Smooth muscle cell of the brain vasculature (primary cell): Measurements from ENCODE around the gene PCED1B.
"Not testable (repeated sequence)": the region's sequence is repeated elsewhere in the genome, so short reads cannot be mapped to it uniquely, and the experiment has no call there.

Source experiments
- DNase-seq: peaks from one replicate; pipeline ENCODE4 v3.0.0-alpha.2; 2012; ENCODE audit warnings: low read depth, low spot score

PCED1B gene

DNA sequence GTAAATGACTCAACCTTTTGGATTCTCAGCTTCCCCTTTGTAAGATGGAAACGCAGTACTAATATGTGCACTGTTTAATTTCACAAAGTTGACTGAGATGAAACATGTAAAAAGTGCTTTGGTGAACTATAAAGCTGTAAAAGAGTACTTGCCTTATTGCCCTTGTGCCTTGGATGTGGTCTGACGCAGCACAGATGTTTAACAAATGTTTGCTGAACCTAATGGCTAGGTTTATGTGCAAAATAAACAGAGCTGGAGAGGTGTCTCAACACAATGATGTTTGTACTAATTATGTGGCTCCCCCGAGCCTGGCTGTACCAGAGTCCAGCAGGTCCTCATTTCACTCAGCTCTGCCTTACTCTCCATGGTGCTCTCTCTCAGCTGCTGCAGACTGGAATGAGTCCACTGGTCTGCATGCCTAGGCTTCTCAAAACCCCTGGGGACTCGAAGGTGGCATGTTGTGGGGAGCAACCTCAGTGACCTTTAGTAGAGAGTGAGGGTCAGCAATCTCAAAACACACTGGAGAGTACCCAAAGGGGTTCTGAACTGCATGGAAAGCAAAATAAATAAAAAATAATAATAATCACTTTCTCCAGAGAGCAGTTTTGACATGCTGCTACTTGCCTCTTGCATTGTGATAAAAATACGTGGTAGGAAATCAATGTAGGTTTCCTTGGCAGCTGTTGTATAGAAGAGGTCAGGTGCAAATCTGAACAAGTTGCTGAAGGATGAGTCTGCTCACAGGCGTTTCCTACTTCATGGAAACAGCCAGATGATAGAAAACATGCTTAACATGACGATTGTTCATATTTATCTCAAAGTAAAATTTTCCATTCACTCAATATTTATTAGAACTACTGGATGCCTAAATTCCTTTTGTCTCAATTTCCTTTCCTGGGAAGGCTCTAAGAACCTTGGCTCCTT is 8.9 kb downstream of the PCED1B start:
- DNase-seq, result no peak

DNA sequence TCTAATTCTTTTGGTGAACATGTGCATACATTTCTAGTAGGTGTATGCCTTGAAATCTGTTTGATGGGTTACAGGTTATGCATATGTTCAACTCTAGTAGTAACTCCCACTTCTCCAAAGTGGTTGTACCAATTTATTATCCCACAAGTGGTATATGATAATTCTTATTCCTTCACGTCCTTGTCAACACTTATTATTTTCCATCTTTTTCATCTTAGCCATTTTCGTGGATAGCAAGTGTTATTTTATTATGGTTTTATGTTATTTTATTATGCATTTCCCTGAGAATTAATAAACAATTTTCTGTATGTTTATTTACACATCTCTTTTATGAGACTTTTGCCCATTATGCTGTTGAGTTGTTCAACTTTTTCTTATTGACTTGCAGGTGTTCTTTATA is 11.6 kb downstream of the PCED1B start:
- no peak for DNase-seq

DNA sequence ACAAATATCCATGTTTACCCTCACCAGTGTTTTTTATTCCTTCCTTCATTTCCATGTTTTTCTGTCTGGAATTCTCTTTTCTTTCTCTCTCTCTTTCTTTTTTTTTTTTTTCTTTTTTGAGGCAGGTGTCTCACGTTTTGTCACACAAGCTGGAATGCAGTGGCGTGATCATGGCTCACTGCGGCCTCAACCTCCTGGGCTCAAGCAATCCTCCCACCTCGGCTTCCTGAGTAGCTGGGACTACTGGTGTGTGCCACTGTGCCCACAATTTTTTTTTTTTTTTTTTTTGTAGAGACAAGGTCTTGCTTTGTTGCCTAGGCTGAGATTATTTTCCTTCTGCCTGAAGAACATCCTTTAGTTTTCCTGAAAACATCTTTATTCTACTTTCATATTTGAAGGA is 15.4 kb downstream of the PCED1B start:
- DNase-seq, result no peak

DNA sequence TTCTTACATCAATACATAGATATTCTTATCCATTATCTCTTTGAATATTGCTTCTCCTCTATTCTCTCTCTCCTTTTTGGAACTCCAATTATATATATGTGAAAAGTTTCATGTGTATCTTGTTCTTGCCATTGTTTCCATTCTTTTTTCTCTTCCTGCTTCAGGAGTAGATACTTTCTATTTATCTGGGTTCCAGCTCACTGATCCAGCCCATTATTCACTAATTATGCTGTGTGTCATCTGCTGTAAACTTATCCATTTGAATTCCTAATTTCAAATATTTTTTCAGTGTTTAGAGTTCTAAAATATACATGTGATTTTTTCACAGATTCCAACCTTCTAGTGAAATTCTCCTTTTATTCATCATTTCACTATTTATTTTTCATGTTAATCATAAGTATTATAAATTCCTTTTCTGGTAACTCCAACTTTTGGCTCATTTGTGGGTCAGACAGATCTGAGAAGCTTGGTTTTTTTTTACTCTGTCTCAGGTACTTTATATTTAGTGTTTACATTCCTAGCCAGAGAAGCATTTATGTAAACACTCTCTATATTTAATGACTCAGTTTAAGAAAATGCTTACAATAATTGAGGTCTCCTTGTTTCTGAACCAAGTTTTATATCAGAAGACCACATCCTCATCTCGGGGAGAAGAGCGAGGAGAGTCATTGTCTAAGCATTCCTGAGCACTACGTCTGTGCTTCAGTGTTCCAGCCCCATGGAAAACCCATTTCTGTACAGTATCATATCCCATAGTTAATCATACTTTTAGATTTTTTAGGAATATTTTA is 16.2 kb downstream of the PCED1B start:
- no peak for DNase-seq

DNA sequence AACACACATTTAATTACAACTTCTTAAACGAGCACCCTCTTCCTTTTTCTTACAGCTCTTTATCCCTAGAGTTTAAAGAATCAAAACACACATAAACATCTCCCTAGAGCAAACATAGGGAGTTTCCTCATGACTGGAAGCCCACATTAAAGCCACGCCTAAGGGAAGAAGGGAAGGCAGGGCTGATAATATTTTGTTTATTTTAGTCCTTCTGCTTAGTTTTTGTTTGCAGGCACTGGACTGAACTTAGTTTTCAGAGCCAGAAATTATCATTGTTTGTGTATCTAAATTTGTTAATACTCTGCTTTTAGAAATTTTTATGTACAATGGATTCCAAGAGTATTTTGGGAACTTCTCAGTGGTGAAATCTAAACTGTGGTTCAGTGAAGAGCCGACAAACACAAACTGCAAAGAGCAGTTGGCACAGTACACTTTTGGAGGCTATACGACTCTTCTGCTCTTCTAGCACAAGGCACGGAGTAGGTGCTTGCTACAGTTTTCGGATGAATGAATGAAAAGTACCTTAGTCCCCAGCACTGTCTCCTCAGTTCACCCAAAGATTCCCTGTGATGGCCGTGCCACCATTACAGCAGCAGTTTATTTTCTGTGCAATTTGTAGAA is 18.0 kb downstream of the PCED1B start:
- DNase-seq, result no peak

DNA sequence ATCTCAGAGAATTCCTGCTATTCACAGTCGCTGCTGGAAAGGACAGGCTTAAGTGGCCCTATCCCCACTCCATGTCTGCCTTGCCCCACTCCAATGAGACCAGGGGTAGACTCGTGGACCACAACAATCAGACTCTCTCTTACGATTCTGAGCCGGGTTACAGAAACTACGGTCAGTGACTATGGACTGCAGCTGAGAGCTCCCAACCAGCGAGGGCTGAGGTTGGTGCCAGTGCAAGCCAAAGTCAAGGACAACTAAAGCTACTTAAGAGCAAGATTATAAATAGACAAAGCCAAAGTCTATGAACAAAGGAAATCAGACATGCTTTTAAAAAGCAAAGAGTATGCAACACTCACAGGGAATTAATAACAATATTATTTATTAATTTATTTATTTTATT is 18.7 kb downstream of the PCED1B start:
- DNase-seq, result no peak

DNA sequence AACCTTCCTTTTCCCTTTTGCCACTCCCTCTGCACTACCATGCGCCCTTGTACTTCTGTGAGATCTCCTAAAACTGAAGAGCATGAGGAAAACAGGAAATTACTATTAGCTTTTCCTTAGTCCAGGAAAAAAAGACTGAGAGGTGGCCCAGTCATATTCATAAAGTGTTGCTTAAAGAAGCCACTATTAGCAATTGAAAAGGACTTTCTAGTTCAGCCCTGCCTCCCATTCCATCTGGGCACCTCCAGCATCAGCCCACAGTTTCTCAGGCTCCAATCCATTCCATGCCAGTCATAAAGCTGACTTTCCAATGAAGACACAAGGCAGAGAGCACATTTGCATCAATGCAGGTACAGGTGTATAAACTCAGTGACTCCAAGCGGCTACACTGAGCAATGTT is 20.2 kb downstream of the PCED1B start:
- no peak for DNase-seq

DNA sequence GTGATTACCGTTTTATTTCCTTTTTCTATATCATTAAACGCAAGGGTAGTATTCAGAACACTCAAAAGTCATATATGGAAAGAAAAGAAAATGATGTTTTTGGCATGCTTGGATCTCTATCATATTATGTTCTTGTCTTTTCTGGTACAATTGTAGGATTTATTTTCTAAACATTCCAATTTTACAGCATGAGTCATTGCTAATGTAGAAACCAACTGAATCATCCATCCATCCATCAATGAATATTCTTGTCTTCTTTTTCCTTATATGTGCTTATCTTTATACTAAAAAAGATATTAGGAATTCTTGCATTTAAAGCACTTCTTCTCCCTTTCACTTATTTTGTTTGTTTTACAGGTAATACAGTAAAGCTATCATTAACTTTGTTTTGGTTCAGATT is 20.7 kb downstream of the PCED1B start:
- no peak for DNase-seq

DNA sequence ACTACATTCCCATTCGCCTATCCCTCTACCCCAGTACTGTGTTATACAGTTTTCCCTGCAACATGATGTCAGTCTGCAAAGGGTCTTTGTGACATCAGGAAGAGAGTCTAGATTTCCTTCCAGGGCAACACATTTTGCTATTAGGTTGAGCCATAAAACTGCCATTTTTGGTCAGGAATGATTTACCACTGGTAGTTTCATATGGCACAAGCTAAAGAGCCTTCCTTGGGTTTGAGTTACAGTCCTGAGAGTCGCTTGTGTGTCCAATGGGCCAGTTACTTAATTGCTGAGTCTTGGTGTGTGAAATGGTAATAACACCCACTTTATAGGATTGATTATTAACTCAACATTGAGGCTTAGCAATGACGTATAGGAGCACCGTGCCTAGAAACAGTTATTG is 23.0 kb downstream of the PCED1B start:
- DNase-seq, result no peak

DNA sequence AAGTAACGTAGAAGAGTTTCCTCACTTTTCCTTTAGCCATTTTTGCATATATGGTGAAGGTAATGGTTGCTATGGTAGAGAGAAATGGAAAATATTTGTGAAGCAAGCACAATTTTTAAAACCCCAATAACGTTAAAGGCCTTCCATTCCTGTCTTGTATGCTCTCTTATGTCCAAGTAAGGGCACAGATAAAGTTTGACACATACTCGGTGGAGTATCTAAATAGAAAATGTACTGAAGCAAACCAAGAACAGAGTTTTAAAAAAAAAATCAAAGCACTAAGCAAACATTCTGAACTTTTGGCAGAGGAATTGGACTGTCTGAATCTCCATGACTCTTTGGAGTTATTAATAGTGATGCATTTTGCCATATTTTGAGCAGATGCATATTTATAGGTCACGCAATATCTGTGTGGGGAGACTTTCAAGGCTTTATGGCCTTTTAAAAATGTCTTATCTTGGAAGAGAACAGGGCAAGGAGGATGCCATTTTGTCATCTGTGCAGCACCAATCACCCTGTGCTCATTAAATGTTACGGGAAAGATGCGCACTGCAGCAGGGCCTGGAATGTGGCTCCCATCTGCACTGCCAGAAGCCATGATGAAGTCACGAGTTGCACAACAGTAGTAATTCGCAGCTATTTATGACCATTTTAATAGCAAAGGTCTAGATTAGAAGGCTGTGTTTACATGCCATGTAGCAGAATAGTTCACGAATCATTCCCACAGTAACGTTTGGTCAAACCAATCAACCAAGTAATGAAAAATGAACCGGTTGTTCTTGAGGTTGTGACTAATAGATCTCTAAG is 23.6 kb downstream of the PCED1B start:
- DNase-seq, result no peak

DNA sequence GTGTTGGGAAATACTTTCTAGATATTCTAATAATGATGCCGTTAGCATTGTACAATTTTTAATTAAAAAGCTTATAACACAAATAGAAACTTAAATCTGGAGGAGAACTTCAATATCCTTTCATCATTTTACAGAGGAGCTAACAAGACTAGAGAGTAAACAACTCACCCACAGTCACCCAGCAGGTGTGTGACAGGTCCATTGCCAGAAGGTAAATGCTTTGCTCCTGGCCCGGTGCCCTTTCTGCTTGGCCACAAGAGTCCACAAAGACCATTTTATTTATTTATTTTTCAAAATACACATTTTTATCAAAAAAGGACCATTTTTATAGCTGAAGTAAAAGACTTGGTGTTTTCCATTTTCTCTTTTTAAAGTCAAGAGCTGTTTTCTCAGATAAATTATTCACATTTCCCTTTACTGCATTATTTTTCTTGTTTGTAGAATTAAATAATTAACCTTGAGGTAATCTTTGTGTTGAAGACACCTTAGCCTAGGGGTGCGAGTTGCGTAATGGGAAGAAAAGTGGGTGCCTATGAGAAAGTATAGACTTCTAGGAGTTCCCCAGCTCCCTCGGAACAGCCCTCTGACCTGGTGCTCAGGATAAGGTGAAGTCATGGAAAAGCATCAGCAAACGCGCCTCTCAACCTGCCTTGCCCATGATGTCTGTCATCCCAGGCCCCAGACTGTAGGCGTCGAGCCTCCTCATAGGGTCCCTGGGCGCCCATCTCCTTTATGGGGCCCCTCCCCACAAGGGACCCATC is 26.7 kb downstream of the PCED1B start:
- DNase-seq, result no peak

DNA sequence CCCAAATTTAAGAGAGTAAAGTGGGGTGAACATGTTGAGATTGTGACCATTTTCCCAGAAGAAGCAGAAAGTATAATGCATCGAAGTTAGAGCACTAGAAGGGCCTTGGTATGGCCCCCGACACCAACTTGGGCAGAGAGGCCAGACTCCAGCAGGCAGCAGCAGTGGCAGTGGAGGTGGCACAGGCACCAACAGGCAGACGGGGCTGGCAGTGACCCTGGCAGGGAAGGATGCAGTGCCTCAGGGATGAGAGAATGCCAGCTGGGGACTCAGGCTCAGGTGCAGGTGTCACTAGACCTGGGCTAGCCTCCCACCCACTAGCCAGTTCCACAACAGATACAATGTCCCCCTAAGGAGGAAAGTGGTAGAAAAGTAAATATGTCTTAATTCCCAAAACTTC is 28.0 kb downstream of the PCED1B start:
- no peak for DNase-seq

DNA sequence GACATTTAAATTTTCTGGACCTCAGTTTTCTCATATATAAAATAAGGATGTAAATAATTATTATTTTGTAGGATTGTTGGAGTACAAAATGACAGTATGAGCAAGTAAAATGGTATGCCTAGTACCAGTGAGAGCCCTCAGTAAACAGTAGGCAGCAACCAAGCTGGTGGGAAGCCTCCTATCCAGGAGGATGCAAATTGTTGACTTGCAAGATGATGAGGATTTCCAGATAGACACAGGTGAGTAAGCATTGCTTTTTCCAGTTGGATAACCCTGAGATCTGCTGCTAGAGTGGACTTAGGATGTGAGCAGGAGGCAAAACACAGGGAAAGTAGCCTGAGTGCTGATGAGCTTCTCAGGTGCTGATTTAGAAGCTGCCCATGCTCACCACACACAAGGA is 28.5 kb downstream of the PCED1B start:
- no peak for DNase-seq

DNA sequence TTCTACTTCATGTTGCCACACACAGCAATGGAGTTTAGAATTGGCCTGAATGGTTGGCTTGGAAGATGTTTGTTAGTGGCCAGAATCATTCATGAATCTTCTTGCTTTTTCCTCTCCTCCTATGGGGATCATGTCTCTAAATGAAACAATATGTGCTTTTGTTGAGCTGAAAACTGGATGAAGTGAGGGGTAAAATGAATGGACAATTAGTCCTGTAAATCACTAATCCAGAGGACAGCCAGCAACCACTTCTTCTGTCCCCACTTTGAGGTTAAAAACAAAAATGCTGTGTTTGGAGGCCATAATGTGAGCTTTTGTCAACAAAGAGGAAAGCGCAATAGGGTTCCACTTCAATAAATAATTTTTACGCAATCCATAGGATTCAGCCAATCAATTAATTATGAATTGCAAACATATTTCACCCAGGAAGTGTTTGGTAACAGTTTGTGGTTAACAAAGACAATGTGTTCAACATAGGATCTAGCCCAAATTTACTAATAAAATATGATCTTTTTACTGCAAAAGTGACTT is 30.7 kb downstream of the PCED1B start:
- no peak for DNase-seq

DNA sequence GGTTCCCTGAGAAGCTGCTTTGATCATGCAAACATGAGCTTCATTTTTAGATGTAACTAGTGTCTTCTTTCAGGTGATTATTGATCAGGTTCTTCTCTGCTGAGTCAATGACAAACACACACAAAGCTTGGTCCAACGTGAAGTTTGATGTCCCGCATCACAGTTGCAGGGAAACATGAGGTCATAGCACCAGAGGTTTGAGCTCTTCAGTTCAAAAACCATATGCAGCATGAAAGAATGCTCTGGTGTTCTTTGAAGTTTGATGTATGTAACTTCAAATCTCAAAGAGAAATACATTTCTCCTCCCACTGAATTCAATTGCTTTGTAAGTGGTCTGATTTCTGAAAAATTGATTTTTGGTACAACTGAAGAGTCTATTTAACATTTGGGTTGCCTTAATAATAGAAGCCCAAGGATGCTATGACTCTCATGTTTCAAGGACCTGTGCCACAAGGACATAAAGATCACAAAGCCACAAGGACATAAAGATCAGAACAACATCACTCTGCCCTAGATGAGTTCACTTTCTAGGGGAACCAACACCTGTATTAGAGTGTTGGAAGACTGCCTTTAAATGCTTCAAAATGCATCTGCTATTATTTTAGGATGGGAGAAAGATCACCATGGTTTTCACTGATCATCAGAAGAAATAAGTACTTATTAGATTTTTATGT is 31.4 kb downstream of the PCED1B start:
- no peak for DNase-seq

DNA sequence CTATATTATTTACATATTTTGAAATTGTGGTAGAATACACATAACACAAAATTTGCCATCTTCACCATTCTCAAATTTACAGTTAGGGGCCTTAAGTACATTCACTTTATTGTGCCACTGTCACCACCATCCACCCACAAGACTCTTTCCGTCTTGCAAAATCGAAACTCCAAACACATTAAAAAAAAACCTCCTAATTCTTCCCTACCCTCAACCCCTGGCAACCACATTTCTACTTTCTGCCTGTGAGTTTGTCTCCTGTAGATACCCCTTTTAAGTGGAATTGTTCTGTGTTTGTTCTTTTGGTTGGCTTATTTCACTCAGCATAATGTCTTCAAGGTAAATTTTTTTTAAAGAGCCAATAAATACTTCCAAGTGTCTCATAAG is 32.0 kb downstream of the PCED1B start:
- DNase-seq, result no peak

DNA sequence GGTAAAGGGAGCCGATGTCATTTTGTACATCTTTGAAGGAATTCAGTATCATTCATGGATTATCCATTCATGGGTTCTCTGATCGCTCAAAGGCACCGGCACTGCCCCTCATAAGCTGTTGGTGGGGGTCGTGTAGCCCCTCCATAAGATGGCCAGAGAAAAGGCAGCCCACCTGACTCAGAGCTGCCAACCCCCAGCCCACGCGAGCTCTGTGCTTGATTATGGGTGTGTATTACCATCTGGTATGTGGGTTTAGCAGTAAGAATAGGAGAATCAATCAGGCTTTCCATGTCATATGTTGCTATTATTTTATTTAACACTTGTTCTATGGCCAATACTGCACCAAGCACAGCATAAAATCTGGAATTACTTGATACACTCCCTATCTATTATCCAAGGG is 32.4 kb downstream of the PCED1B start:
- no peak for DNase-seq

DNA sequence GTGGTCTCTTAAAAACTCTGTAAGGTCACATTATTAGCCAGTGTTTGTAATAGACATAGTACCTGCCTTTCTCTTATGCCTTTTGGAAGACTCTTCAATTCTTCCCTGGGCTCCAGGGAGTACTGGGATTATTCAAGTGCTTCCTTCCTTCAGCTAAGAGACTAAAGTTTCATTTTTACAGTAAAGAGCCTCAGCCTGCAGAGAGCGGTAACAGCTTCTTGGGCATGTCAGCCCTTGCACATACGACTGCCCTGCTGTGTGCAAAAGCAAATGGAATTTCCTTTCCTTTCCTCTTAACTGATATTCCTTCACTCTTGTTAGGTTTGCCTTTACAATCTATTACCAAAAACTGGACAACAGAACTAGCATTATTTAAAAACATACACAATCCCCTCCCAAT is 33.3 kb downstream of the PCED1B start:
- DNase-seq, result no peak

DNA sequence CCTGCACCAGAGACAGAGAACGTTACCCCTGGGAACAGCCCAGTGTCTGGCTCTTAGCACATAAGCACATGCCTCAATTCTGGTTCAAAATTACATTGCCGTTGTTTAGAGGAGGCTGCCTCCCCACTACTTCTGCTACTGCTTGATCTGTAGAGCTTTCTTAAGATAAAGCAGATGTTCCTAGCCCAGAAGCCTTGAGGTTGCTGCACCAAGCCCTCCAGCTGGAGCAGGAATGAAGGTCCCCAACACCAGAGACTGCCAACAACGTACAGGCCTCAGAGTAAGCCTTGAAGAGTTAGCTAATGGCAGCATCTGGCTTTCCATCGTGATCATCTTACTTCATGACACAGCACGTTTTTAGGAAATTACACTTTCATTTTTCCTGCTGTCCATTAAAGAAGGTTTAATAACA is 35.1 kb downstream of the PCED1B start:
- no peak for DNase-seq

DNA sequence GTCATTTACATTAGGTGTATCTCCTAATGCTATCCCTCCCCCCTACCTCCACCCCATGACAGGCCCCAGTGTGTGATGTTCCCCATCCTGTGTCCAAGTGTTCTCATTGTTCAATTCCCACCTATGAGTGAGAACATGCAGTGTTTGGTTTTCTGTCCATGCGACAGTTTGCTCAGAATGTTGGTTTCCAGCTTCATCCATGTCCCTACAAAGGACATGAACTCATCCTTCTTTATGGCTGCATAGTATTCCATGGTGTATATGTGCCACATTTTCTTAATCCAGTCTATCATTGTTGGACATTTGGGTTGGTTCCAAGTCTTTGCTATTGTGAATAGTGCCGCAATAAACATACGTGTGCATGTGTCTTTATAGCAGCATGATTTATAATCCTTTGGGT is 37.9 kb downstream of the PCED1B start:
- not testable (repeated sequence) for DNase-seq
